Endothelial cell of umbilical vein (primary cell): ENCODE results near the gene DIP2C.

Experiments
- CTCF ChIP-seq, 2 donors: IDR thresholded peaks; 1 replicate in 1 of 2; 2 replicates in 1 of 2; pipeline ENCODE4 v1.5.1; 2011; ENCODE audit warnings: low read length in 2 of 2, mild to moderate bottlenecking in 2 of 2, moderate library complexity in 2 of 2, control low read depth in 1 of 2, inconsistent platforms in 1 of 2, low read depth in 1 of 2; ENCODE audit not compliant: insufficient read depth in 1 of 2; ENCODE audit errors: extremely low read depth in 1 of 2
- FOS ChIP-seq: IDR thresholded peaks from 2 replicates; pipeline ENCODE4 v1.6.1; 2011; ENCODE audit warnings: mild to moderate bottlenecking, low read length, moderate library complexity, borderline replicate concordance; ENCODE audit not compliant: insufficient read depth
- MAX ChIP-seq: IDR thresholded peaks from 2 replicates; pipeline ENCODE4 v1.6.1; 2011; ENCODE audit not compliant: insufficient read depth, insufficient read length
- MYC ChIP-seq: IDR thresholded peaks from one replicate; pipeline ENCODE4 v1.6.1; 2011; ENCODE audit warnings: mild to moderate bottlenecking, low read depth, low read length
- POLR2A ChIP-seq: IDR thresholded peaks from 2 replicates; pipeline ENCODE4 v1.6.1; 2012; ENCODE audit warnings: low read depth, mild to moderate bottlenecking, control low read depth, low read length
- POLR2AphosphoS5 ChIP-seq: IDR thresholded peaks from 2 replicates; pipeline ENCODE4 v1.6.1; 2012; ENCODE audit warnings: low read depth, mild to moderate bottlenecking, control low read depth, low read length, moderate library complexity; ENCODE audit not compliant: insufficient read depth

- no peak for TF ChIP-seq CTCF (IDR thresholded peaks at IDR 0.05; ENCODE audit: extremely low read depth in 1 of 2, insufficient read depth in 1 of 2, low read depth in 1 of 2, low read length in 2 of 2)
- no peak for TF ChIP-seq MYC
- TF ChIP-seq POLR2A, result no peak
- TF ChIP-seq POLR2AphosphoS5, result no peak
- TF ChIP-seq FOS, result peak; percentile 65
- no peak for TF ChIP-seq MAX
Observed at GRCh38 chr10:266974-267425, 422.5 kb downstream of the DIP2C start.
